HL-60 (cell line): ENCODE results near the gene EZH1.
A peak's percentile ranks its signal among the peaks of the same experiment; 100 is the strongest.

Experiments
- DNase-seq, 2 experiments: peaks; one replicate each; pipeline ENCODE4 v3.0.0-alpha.2; 2010 to 2020; ENCODE audit warnings: low read depth in 1 of 2, low spot score in 1 of 2
- H3K27ac ChIP-seq: fragments of 250-450 bp; sonication (Bioruptor Pico); replicated peaks from 2 replicates; pipeline ENCODE4 v1.5.1; 2020; ENCODE audit warnings: mild to moderate bottlenecking, moderate library complexity
- H3K27me3 ChIP-seq: fragments of 250-450 bp; sonication (Bioruptor Pico); 2 replicates; pipeline ENCODE4 v1.5.1; 2021; ENCODE audit warnings: mild to moderate bottlenecking, moderate library complexity; ENCODE audit not compliant: insufficient read depth, poor library complexity, severe bottlenecking
- H3K4me3 ChIP-seq: replicated peaks from 2 replicates; pipeline ENCODE4 v1.5.1; 2011; ENCODE audit warnings: mild to moderate bottlenecking, control low read depth, low read length; ENCODE audit not compliant: insufficient read depth
- GABPA ChIP-seq: IDR thresholded peaks from 2 replicates; pipeline ENCODE4 v1.6.1; 2012; ENCODE audit warnings: low read depth
- POLR2AphosphoS5 ChIP-seq: IDR thresholded peaks from 2 replicates; pipeline ENCODE4 v1.6.1; 2012; ENCODE audit warnings: low read depth
- SPI1 ChIP-seq: IDR thresholded peaks from 2 replicates; pipeline ENCODE4 v1.6.1; 2012; ENCODE audit warnings: low read depth, mild to moderate bottlenecking, borderline replicate concordance
- long read RNA-seq: library from polyadenylated mRNA; unstranded; transcript quantifications from one replicate; pipeline ENCODE4 v2.0.0, GENCODE V29; 2020
- TF ChIP-seq, protein P1 (sequence below): IDR thresholded peaks from 2 replicates; pipeline ENCODE4 v1.6.1; 2012; ENCODE audit warnings: low read depth; ENCODE audit not compliant: insufficient replicate concordance
- TF ChIP-seq, protein P2 (sequence below): IDR thresholded peaks from one replicate; pipeline ENCODE4 v1.5.1; 2011; ENCODE audit warnings: low read length, control low read depth, inconsistent platforms; ENCODE audit not compliant: insufficient read depth

EZH1 gene
- long read RNA-seq, full-length matches to known transcripts: 11 of 39 reads
- long read RNA-seq, partial matches to known transcripts: 12 of 39 reads
- long read RNA-seq, other reads (novel, unspliced or antisense): 16 of 39 reads

DNA sequence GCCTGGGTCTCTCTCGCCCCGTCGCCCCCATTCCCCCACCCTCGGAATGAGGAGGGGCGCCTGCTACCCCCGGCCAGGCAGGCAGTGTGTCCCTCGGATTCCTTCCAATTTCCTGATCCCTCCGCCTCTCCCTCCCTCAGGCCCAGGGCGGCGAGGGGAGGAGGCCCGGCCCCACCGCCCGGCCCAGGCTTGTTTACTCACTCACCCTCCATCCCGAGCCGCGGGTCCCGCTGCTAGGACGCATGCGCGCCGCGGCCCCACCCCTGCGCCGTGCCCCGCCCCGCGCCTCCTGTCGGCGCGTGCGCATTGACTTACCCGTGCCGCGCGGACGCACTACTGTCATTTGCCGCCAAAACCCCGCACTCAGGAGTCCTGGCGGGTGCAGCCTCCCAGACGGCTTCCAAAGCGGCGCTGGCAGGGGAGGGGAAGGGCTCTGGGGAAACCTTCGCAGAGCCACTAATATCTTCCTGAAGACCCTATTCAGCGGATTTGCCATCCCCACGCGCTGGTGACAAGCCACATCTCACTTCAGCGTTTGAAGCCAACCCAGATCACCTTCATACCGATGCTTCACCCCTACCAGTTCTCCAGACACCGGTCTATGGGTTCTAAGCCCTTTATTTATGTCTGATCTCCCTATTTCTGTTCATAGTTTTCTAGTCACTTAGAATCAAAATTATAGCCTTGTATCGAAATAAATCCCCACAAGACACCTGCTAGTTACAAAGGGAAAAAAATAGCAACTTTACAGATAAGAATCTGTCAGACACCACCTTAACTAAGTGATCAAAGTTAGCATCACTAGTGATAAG is at the start of gene EZH1:
Gene EZH1 (minus strand): TSS at position 235 of the 812 bp plus-strand sequence. CDS start 16,099 bp downstream, outside the sequence.
- DNase-seq: peak; percentile 79 to 87
- Histone ChIP-seq H3K27ac (peak within 1 kb of the TSS; percentile 45), H3K4me3 (peak within 1 kb of the TSS; percentile 99), H3K27me3 (no peaks in the 10 kb centered on the region)
- TF ChIP-seq, protein P1, sequence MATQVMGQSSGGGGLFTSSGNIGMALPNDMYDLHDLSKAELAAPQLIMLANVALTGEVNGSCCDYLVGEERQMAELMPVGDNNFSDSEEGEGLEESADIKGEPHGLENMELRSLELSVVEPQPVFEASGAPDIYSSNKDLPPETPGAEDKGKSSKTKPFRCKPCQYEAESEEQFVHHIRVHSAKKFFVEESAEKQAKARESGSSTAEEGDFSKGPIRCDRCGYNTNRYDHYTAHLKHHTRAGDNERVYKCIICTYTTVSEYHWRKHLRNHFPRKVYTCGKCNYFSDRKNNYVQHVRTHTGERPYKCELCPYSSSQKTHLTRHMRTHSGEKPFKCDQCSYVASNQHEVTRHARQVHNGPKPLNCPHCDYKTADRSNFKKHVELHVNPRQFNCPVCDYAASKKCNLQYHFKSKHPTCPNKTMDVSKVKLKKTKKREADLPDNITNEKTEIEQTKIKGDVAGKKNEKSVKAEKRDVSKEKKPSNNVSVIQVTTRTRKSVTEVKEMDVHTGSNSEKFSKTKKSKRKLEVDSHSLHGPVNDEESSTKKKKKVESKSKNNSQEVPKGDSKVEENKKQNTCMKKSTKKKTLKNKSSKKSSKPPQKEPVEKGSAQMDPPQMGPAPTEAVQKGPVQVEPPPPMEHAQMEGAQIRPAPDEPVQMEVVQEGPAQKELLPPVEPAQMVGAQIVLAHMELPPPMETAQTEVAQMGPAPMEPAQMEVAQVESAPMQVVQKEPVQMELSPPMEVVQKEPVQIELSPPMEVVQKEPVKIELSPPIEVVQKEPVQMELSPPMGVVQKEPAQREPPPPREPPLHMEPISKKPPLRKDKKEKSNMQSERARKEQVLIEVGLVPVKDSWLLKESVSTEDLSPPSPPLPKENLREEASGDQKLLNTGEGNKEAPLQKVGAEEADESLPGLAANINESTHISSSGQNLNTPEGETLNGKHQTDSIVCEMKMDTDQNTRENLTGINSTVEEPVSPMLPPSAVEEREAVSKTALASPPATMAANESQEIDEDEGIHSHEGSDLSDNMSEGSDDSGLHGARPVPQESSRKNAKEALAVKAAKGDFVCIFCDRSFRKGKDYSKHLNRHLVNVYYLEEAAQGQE: no peak
- peak; percentile 32; the same call in 1 of the 2 replicates for TF ChIP-seq POLR2AphosphoS5
- TF ChIP-seq GABPA: no peak
- no peak for TF ChIP-seq SPI1
- TF ChIP-seq, protein P2, sequence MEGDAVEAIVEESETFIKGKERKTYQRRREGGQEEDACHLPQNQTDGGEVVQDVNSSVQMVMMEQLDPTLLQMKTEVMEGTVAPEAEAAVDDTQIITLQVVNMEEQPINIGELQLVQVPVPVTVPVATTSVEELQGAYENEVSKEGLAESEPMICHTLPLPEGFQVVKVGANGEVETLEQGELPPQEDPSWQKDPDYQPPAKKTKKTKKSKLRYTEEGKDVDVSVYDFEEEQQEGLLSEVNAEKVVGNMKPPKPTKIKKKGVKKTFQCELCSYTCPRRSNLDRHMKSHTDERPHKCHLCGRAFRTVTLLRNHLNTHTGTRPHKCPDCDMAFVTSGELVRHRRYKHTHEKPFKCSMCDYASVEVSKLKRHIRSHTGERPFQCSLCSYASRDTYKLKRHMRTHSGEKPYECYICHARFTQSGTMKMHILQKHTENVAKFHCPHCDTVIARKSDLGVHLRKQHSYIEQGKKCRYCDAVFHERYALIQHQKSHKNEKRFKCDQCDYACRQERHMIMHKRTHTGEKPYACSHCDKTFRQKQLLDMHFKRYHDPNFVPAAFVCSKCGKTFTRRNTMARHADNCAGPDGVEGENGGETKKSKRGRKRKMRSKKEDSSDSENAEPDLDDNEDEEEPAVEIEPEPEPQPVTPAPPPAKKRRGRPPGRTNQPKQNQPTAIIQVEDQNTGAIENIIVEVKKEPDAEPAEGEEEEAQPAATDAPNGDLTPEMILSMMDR: no peak

GRCh38 chr17:42792545-42792944 is 47.7 kb upstream of the EZH1 start:
- TF ChIP-seq, protein P1: no peak
- TF ChIP-seq, protein P2: no peak
- TF ChIP-seq SPI1: no peak
- TF ChIP-seq POLR2AphosphoS5: no peak
- TF ChIP-seq GABPA: no peak
- Histone ChIP-seq H3K27me3 (no peaks in the 10 kb centered on the region), H3K4me3 (no peak overlapping the region), H3K27ac (no peak overlapping the region)
- no peak for DNase-seq

DNA sequence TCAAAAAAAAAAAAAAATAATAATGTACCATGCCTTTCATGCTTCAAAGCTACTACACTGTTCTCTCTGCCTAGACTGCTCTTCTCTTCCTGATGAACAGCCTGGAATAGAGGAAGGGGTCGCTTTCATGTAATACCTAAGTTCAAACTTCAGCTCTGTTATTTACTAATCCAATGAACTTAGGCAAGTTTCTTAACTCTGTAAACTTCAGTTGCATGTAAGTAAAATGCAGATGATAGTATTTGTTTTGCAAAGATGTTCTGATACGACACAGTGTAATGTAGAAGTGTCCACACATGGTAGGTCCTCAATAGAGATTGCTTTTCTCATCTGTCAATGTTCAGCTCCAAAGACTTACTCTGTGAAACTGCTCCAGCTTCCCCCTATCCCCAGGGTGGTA is 47.1 kb upstream of the EZH1 start:
- H3K27ac ChIP-seq: no peak overlapping the region
- TF ChIP-seq POLR2AphosphoS5 (no peak), SPI1 (no peak)
- TF ChIP-seq, protein P1: no peak
- H3K4me3 ChIP-seq: no peak overlapping the region
- no peak for DNase-seq
- H3K27me3 ChIP-seq: no peaks in the 10 kb centered on the region
